MCF 10A (cell line): ENCODE data around the gene STARD9. TPM values are rescaled to one million over a fixed set of nuclear protein-coding genes. Genes with fewer than 3 reads are reported as not detected.

Experiments
- BruUV-seq: library from RNA; stranded (reverse); fragments of 400-500 nt; replicated peaks from 2 replicates; lab custom pipeline; 2021; lab: Mats Ljungman, UMichigan
- CTCF ChIA-PET: fragments of 300-600 bp; sonication (Branson Sonifier 250); formaldehyde crosslinking; extraction: SDS; loops from one replicate; lab custom pipeline; 2021; ENCODE audit warnings: antibody characterized with exemption, inconsistent platforms; lab: Yijun Ruan, JAX
- POLR2A ChIA-PET: fragments of 300-600, 350-650 bp; sonication (Branson Sonifier 250); formaldehyde crosslinking; extraction: SDS; loops from one replicate; lab custom pipeline; 2020; ENCODE audit warnings: antibody characterized with exemption, inconsistent platforms; lab: Yijun Ruan, JAX
- DNase-seq: peaks from one replicate; pipeline ENCODE4 v3.0.0-alpha.2; 2018; ENCODE audit not compliant: unreplicated experiment
- H3K27ac Mint-ChIP-seq: one replicate; pipeline ENCODE4 v1.8.0; 2022; ENCODE audit warnings: mild to moderate bottlenecking, low read depth, mixed read lengths; ENCODE audit not compliant: unreplicated experiment
- H3K27me3 Mint-ChIP-seq: one replicate; pipeline ENCODE4 v1.8.0; 2022; ENCODE audit warnings: mixed read lengths; ENCODE audit not compliant: insufficient read depth, unreplicated experiment
- H3K36me3 Mint-ChIP-seq: one replicate; pipeline ENCODE4 v1.8.0; 2022; ENCODE audit warnings: mild to moderate bottlenecking, moderate library complexity, mixed read lengths; ENCODE audit not compliant: insufficient read depth, unreplicated experiment
- H3K4me1 Mint-ChIP-seq: one replicate; pipeline ENCODE4 v1.8.0; 2022; ENCODE audit warnings: mixed read lengths; ENCODE audit not compliant: insufficient read depth, unreplicated experiment
- H3K4me3 Mint-ChIP-seq: one replicate; pipeline ENCODE4 v1.8.0; 2022; ENCODE audit warnings: mild to moderate bottlenecking, moderate library complexity, mixed read lengths; ENCODE audit not compliant: unreplicated experiment
- H3K9me3 Mint-ChIP-seq: one replicate; pipeline ENCODE4 v1.8.0; 2022; ENCODE audit warnings: mixed read lengths; ENCODE audit not compliant: unreplicated experiment
- CTCF ChIP-seq: fragments of 200-600 bp; IDR thresholded peaks from one replicate; pipeline ENCODE4 v1.8.0; 2022; ENCODE audit warnings: antibody characterized with exemption, mild to moderate bottlenecking; ENCODE audit not compliant: unreplicated experiment
- intact Hi-C: fragments of 100-400 bp; cut with micrococcal nuclease; formaldehyde crosslinking; loops from 2 replicates; pipeline ENCODE4 v1.14.1; 2022
- total RNA-seq: library from RNA; stranded (reverse); gene quantifications from 2 replicates; pipeline ENCODE4 v1.2.3, GENCODE V29; 2022

Gene STARD9
- total RNA-seq, 1 experiment from 2014 or later = 2.0 TPM

GRCh38 chr15:42719043-42719442, 143.6 kb downstream of the STARD9 start:
- no peak overlapping the region for H3K4me3 Mint-ChIP-seq
- POLR2A ChIA-PET = interaction anchor here (1.0 kb wide), 1 partner anchor 202 kb away, joined by 5 read pairs; no protein-coding TSS in a partner anchor
- BruUV-seq = no TSS peak
- no peak for TF ChIP-seq CTCF
- H3K27ac Mint-ChIP-seq = no peak overlapping the region
- intact Hi-C loops = no loop called here
- no peaks in the 10 kb centered on the region for H3K9me3 Mint-ChIP-seq
- CTCF ChIA-PET = interaction anchor here (2.0 kb wide), 1 partner anchor 207 kb away, joined by 5 read pairs; no protein-coding TSS in a partner anchor
- H3K27me3 Mint-ChIP-seq = no peaks in the 10 kb centered on the region
- H3K36me3 Mint-ChIP-seq = peaks cover 23% of the 10 kb centered on the region
- no peaks in the 10 kb centered on the region for H3K4me1 Mint-ChIP-seq
- DNase-seq = no peak

DNA sequence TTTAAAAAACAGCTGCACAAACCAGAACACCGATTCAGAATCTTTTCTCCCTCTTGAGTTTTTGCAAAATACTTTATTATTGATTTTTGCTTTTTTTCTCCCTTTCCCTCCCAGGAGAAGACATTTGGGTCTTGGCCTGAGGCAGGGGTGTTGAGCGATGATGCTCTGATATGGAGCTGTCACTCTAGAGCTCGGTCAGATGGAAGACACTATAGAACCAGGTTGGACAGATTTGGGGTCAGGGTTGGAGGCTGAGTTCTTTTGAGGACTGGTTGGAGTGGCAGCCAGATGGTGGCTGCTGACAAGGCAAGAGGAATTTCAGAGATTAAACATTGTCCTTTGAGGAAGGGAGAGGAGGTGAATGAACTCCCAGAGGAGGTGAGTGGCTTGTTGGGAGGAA, 144.7 kb downstream of the STARD9 start:
- ChIA-PET CTCF (interaction anchor here (0.6 to 2.0 kb wide), 5 partner anchors 16 to 206 kb away, joined by 3 to 5 read pairs (median 3); no protein-coding TSS in a partner anchor), POLR2A (interaction anchor here (0.6 to 1.0 kb wide), 2 partner anchors 201 to 650 kb away, joined by 3 to 5 read pairs; no protein-coding TSS in a partner anchor)
- no peak for TF ChIP-seq CTCF
- Mint-ChIP-seq H3K4me1 (no peaks in the 10 kb centered on the region), H3K9me3 (no peaks in the 10 kb centered on the region), H3K27me3 (no peaks in the 10 kb centered on the region), H3K27ac (peak overlapping the region; percentile 94), H3K4me3 (no peak overlapping the region), H3K36me3 (peaks cover 33% of the 10 kb centered on the region)
- no peak for DNase-seq
- intact Hi-C loops = no loop called here
- BruUV-seq = no TSS peak

DNA sequence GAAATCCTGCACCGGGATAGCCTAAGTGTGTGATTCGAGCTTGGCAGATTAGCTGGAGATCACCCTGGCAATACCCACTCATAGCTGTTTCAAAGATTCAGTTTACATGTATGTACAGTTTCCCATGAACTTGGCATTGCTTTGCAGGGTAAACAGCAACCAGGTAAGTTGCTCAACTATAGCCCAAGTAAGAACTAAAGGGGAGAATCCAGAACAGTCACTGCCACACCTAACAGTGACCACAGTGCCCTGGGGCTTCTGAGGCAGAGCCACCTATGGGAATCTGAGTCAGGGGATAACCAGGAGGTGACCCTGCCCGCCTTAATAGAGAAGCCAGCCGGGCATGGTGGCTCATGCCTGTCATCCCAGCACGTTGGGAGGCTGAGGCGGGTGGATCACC, 145.6 kb downstream of the STARD9 start:
- peak overlapping the region; percentile 54 for H3K27ac Mint-ChIP-seq
- DNase-seq = peak; percentile 66
- ChIA-PET CTCF (interaction anchor here (0.6 to 2.0 kb wide), 4 partner anchors 17 to 1984 kb away, joined by 3 to 5 read pairs (median 4); no protein-coding TSS in a partner anchor), POLR2A (interaction anchor here (0.6 kb wide), 2 partner anchors 9 to 205 kb away, joined by 3 read pairs; no protein-coding TSS in a partner anchor)
- no TSS peak for BruUV-seq
- intact Hi-C loops = no loop called here
- no peak overlapping the region for H3K4me3 Mint-ChIP-seq
- TF ChIP-seq CTCF = no peak
- H3K4me1 Mint-ChIP-seq = no peaks in the 10 kb centered on the region
- no peaks in the 10 kb centered on the region for H3K27me3 Mint-ChIP-seq
- H3K9me3 Mint-ChIP-seq = no peaks in the 10 kb centered on the region
- H3K36me3 Mint-ChIP-seq = peaks cover 42% of the 10 kb centered on the region

- Mint-ChIP-seq H3K36me3 (peaks cover 47% of the 10 kb centered on the region), H3K9me3 (no peaks in the 10 kb centered on the region), H3K27me3 (no peaks in the 10 kb centered on the region), H3K27ac (no peak overlapping the region), H3K4me3 (no peak overlapping the region), H3K4me1 (no peaks in the 10 kb centered on the region)
- DNase-seq = no peak
- ChIA-PET CTCF (interaction anchor here (0.6 to 1.1 kb wide), 2 partner anchors 81 to 169 kb away, joined by 3 read pairs; no protein-coding TSS in a partner anchor), POLR2A (interaction anchor here (1.1 to 1.8 kb wide), 2 partner anchors 9 to 10 kb away, joined by 3 to 6 read pairs; no protein-coding TSS in a partner anchor)
- no peak for TF ChIP-seq CTCF
- no TSS peak for BruUV-seq
- intact Hi-C loops = no loop called here
Observed at GRCh38 chr15:42721916-42722315, 146.5 kb downstream of the STARD9 start.
